Esophagus muscularis mucosa (tissue), 4 donors: ENCODE data around the gene CNTN5. TPM values are rescaled to one million over a fixed set of nuclear protein-coding genes. Genes with fewer than 3 reads are reported as not detected.

ENCODE experiments used
- DNase-seq: peaks from one replicate; pipeline ENCODE4 v3.0.0-alpha.2; 2017; ENCODE audit errors: extremely low spot score
- H3K27ac ChIP-seq, 4 donors: fragments of 200-600 bp; sonication (generic); replicated peaks in 1 of 4; 1 replicate in 3 of 4; 2 replicates in 1 of 4; pipeline ENCODE4 v1.5.1; 2016 to 2019; ENCODE audit warnings: mild to moderate bottlenecking in 1 of 4
- H3K27me3 ChIP-seq, 4 donors: fragments of 200-600 bp; sonication (generic); one replicate each; pipeline versions ENCODE4 v1.5.1 to v1.6.0; 2016 to 2019
- H3K36me3 ChIP-seq, 4 donors: fragments of 200-600 bp; sonication (generic); one replicate each; pipeline ENCODE4 v1.5.1; 2016 to 2019
- H3K4me1 ChIP-seq, 4 donors: fragments of 200-600 bp; sonication (generic); one replicate each; pipeline ENCODE4 v1.5.1; 2016 to 2019
- H3K4me3 ChIP-seq, 4 donors: fragments of 200-600 bp; sonication (generic); 1 replicate in 2 of 4; 2 replicates in 2 of 4; pipeline ENCODE4 v1.5.1; 2016 to 2019; ENCODE audit warnings: mild to moderate bottlenecking in 4 of 4, moderate library complexity in 1 of 4
- H3K9me3 ChIP-seq, 4 donors: fragments of 200-600 bp; sonication (generic); 1 replicate in 3 of 4; 2 replicates in 1 of 4; pipeline ENCODE4 v1.5.1; 2016 to 2019
- CTCF ChIP-seq, 3 experiments: fragments of 200-600 bp in 2 of 3; fragments of 450-650 bp in 1 of 3; sonication (generic) in 2 of 3; IDR thresholded peaks; one replicate each; pipeline ENCODE4 v1.5.1; 2017 to 2019; ENCODE audit warnings: antibody characterized with exemption in 3 of 3, mild to moderate bottlenecking in 2 of 3, moderate library complexity in 1 of 3
- EP300 ChIP-seq: sonication (generic); formaldehyde crosslinking; IDR thresholded peaks from one replicate; pipeline ENCODE4 v1.6.1; 2017; ENCODE audit warnings: antibody characterized with exemption
- POLR2A ChIP-seq: fragments of 450-650 bp; IDR thresholded peaks from one replicate; pipeline ENCODE4 v1.6.1; 2017; ENCODE audit warnings: antibody characterized with exemption, moderate library complexity, mild to moderate bottlenecking, low read depth
- POLR2AphosphoS5 ChIP-seq, 2 donors: sonication (generic); formaldehyde crosslinking; IDR thresholded peaks; one replicate each; pipeline ENCODE4 v1.6.1; 2017; ENCODE audit warnings: antibody characterized with exemption in 2 of 2
- WGBS: methylation state at CpG from one replicate; pipeline ENCODE4 v1.1.5; 2018; 5-methylcytosine and 5-hydroxymethylcytosine counted together
- intact Hi-C: fragments of 100-400 bp; cut with DNase I; formaldehyde crosslinking; loops from one replicate; pipeline ENCODE4 v1.15.1; 2023
- total RNA-seq, 4 donors: library from RNA; depleted of rRNA; stranded (reverse); fragments of >200 nt; gene quantifications; one replicate each; pipeline versions ENCODE4 v1.1.0 to v1.2.1, GENCODE V29; 2016

The CNTN5 gene
- total RNA-seq, 4 donors from 2014 or later = 0.06 TPM; not detected in 3

- no peak for DNase-seq
- no peak overlapping the region for H3K4me3 ChIP-seq
- H3K27me3 ChIP-seq = no peaks in the 10 kb centered on the region
- no peaks in the 10 kb centered on the region for H3K36me3 ChIP-seq
- no peak overlapping the region for H3K27ac ChIP-seq
- intact Hi-C loops = no loop called here
- no peaks in the 10 kb centered on the region for H3K9me3 ChIP-seq
- no peak for TF ChIP-seq CTCF (IDR thresholded peaks at IDR 0.05)
- TF ChIP-seq POLR2A = no peak
- no peak for TF ChIP-seq POLR2AphosphoS5 (IDR thresholded peaks at IDR 0.05)
- no peak for TF ChIP-seq EP300
- 79% methylated on average over 8 of the region's 8 CpGs for WGBS
- H3K4me1 ChIP-seq = no peaks in the 10 kb centered on the region
Observed at GRCh38 chr11:99325847-99326246, 305.1 kb downstream of the CNTN5 start.

- H3K36me3 ChIP-seq = no peaks in the 10 kb centered on the region
- H3K27me3 ChIP-seq = no peaks in the 10 kb centered on the region
- no peak overlapping the region for H3K4me3 ChIP-seq
- no peaks in the 10 kb centered on the region for H3K4me1 ChIP-seq
- TF ChIP-seq POLR2A = no peak
- no peak for TF ChIP-seq CTCF (IDR thresholded peaks at IDR 0.05)
- TF ChIP-seq POLR2AphosphoS5 (IDR thresholded peaks at IDR 0.05) = no peak
- no peak for TF ChIP-seq EP300
- intact Hi-C loops = no loop called here
- WGBS = 81% methylated on average over 1 of the region's 1 CpG
- no peak for DNase-seq
- no peak overlapping the region for H3K27ac ChIP-seq
- H3K9me3 ChIP-seq = no peaks in the 10 kb centered on the region
Observed at GRCh38 chr11:99327066-99327465, 306.3 kb downstream of the CNTN5 start.

- DNase-seq = no peak
- H3K36me3 ChIP-seq = no peaks in the 10 kb centered on the region
- TF ChIP-seq POLR2AphosphoS5 (IDR thresholded peaks at IDR 0.05) = no peak
- no peak for TF ChIP-seq CTCF (IDR thresholded peaks at IDR 0.05)
- no peak for TF ChIP-seq POLR2A
- TF ChIP-seq EP300 = no peak
Observed at GRCh38 chr11:99327527-99327926, 306.8 kb downstream of the CNTN5 start.

GRCh38 chr11:99333621-99334020 lies 312.9 kb downstream of the CNTN5 start:
- WGBS = 93% methylated on average over 1 of the region's 1 CpG

More at GRCh38 chr11:99327527-99327926, 306.8 kb downstream of the CNTN5 start:
- 54% methylated on average over 3 of the region's 3 CpGs for WGBS
- H3K4me1 ChIP-seq = no peaks in the 10 kb centered on the region
- no peaks in the 10 kb centered on the region for H3K9me3 ChIP-seq
- no peak overlapping the region for H3K4me3 ChIP-seq
- no peaks in the 10 kb centered on the region for H3K27me3 ChIP-seq
- intact Hi-C loops = no loop called here
- no peak overlapping the region for H3K27ac ChIP-seq

More at GRCh38 chr11:99333621-99334020, 312.9 kb downstream of the CNTN5 start:
- Histone ChIP-seq H3K4me3 (no peak overlapping the region), H3K27ac (no peak overlapping the region), H3K9me3 (no peaks in the 10 kb centered on the region), H3K27me3 (no peaks in the 10 kb centered on the region), H3K36me3 (no peaks in the 10 kb centered on the region), H3K4me1 (no peaks in the 10 kb centered on the region)
- TF ChIP-seq EP300 = no peak
- TF ChIP-seq POLR2AphosphoS5 (IDR thresholded peaks at IDR 0.05) = no peak
- TF ChIP-seq POLR2A = no peak
- TF ChIP-seq CTCF (IDR thresholded peaks at IDR 0.05) = no peak
- DNase-seq = no peak
- intact Hi-C loops = no loop called here
